Stimulated activated CD8-positive, alpha-beta memory T cell treated with anti-CD3 and anti-CD28 coated beads, Interleukin-7, amount 100 ng/mL, for 24 hours (primary cell): ENCODE data around the gene TMEM185B.
A peak's percentile ranks its signal among the peaks of the same experiment; 100 is the strongest.
"Not testable (repeated sequence)": the region's sequence is repeated elsewhere in the genome, so short reads cannot be mapped to it uniquely, and the experiment has no call there.

Experiments
- DNase-seq: peaks from one replicate; pipeline ENCODE4 v3.0.0-alpha.2; 2020; ENCODE audit warnings: low read depth

TMEM185B gene

GRCh38 chr2:120251078-120251477 is 27.9 kb upstream of the TMEM185B start:
- DNase-seq = no peak

GRCh38 chr2:120250640-120251039 is 27.4 kb upstream of the TMEM185B start:
- no peak for DNase-seq

GRCh38 chr2:120247851-120248250 is 24.7 kb upstream of the TMEM185B start:
- DNase-seq = no peak

- no peak for DNase-seq
Observed at GRCh38 chr2:120246546-120247300, 23.5 kb upstream of the TMEM185B start.

- DNase-seq = no peak
Observed at GRCh38 chr2:120245520-120246332, 22.5 kb upstream of the TMEM185B start.

- DNase-seq = no peak
Observed at GRCh38 chr2:120244656-120245519, 21.7 kb upstream of the TMEM185B start.

GRCh38 chr2:120243875-120244553 is 20.8 kb upstream of the TMEM185B start:
- DNase-seq = no peak

- no peak for DNase-seq
Observed at GRCh38 chr2:120243211-120243610, 20.0 kb upstream of the TMEM185B start.

- DNase-seq = no peak
Observed at GRCh38 chr2:120241684-120242083, 18.5 kb upstream of the TMEM185B start.

- no peak for DNase-seq
Observed at GRCh38 chr2:120240901-120241429, 17.8 kb upstream of the TMEM185B start.

- DNase-seq = no peak
Observed at GRCh38 chr2:120239488-120240287, 16.5 kb upstream of the TMEM185B start.

GRCh38 chr2:120238728-120239487 is 15.7 kb upstream of the TMEM185B start:
- DNase-seq = no peak

- DNase-seq = no peak
Observed at GRCh38 chr2:120237491-120237902, 14.3 kb upstream of the TMEM185B start.

GRCh38 chr2:120236791-120237190 is 13.6 kb upstream of the TMEM185B start:
- DNase-seq = no peak

GRCh38 chr2:120236316-120236715 is 13.1 kb upstream of the TMEM185B start:
- no peak for DNase-seq

- DNase-seq = no peak
Observed at GRCh38 chr2:120235681-120236080, 12.5 kb upstream of the TMEM185B start.

GRCh38 chr2:120235158-120235557 is 12.0 kb upstream of the TMEM185B start:
- DNase-seq = not testable (repeated sequence)

GRCh38 chr2:120233292-120233691 is 10.1 kb upstream of the TMEM185B start:
- DNase-seq = no peak

- DNase-seq = peak; percentile 36
Observed at GRCh38 chr2:120231974-120232635, 8.9 kb upstream of the TMEM185B start.
